Sigmoid colon (tissue), 7 donors: ENCODE data around the gene TERF2IP. TPM values are rescaled to one million over a fixed set of nuclear protein-coding genes. Genes with fewer than 3 reads are reported as not detected.

Experiments
- DNase-seq: peaks from one replicate; pipeline ENCODE4 v3.0.0-alpha.2; 2019
- H3K27ac ChIP-seq, 4 donors: fragments of 200-600 bp; sonication (generic); one replicate each; pipeline ENCODE4 v1.5.1; 2016 to 2019; ENCODE audit warnings: mild to moderate bottlenecking in 1 of 4
- H3K27me3 ChIP-seq, 3 donors: fragments of 200-600 bp; sonication (generic); one replicate each; pipeline ENCODE4 v1.5.1; 2019; ENCODE audit warnings: mild to moderate bottlenecking in 1 of 3
- H3K36me3 ChIP-seq, 4 donors: fragments of 200-600 bp; sonication (generic); one replicate each; pipeline ENCODE4 v1.5.1; 2016 to 2019
- H3K4me1 ChIP-seq, 4 donors: fragments of 200-600 bp; sonication (generic); one replicate each; pipeline ENCODE4 v1.5.1; 2017 to 2019
- H3K4me3 ChIP-seq, 4 donors: fragments of 200-600 bp; sonication (generic); one replicate each; pipeline ENCODE4 v1.5.1; 2017 to 2019; ENCODE audit warnings: mild to moderate bottlenecking in 2 of 4, moderate library complexity in 1 of 4
- H3K9me3 ChIP-seq, 4 donors: fragments of 200-600 bp in 3 of 4; sonication (generic) in 3 of 4; one replicate each; pipeline versions ENCODE4 v1.5.1 to v1.6.1; 2013 to 2019
- CTCF ChIP-seq, 4 experiments: fragments of 450-650 bp in 3 of 4; fragments of 200-600 bp in 1 of 4; IDR thresholded peaks; one replicate each; pipeline ENCODE4 v1.5.1; 2016 to 2019; ENCODE audit warnings: antibody characterized with exemption in 4 of 4, mild to moderate bottlenecking in 3 of 4, moderate library complexity in 2 of 4
- EP300 ChIP-seq, 4 donors: sonication (generic); formaldehyde crosslinking; IDR thresholded peaks; one replicate each; pipeline ENCODE4 v1.6.1; 2017; ENCODE audit warnings: antibody characterized with exemption in 4 of 4
- POLR2A ChIP-seq, 2 donors: fragments of 450-650 bp; IDR thresholded peaks; one replicate each; pipeline ENCODE4 v1.6.1; 2016; ENCODE audit warnings: antibody characterized with exemption in 2 of 2, mild to moderate bottlenecking in 2 of 2, moderate library complexity in 2 of 2
- POLR2AphosphoS5 ChIP-seq, 4 donors: sonication (generic); formaldehyde crosslinking; IDR thresholded peaks; one replicate each; pipeline ENCODE4 v1.6.1; 2017; ENCODE audit warnings: antibody characterized with exemption in 4 of 4
- WGBS, 2 donors: extraction: QIAGEN DNeasy Blood & Tissue Kit; methylation state at CpG; one replicate each; pipeline ENCODE4 v1.1.7; 2013; 5-methylcytosine and 5-hydroxymethylcytosine counted together
- intact Hi-C: fragments of 100-400 bp; cut with DNase I; formaldehyde crosslinking; loops from one replicate; pipeline ENCODE4 v1.15.1; 2023
- polyA plus RNA-seq, 3 donors: library from polyadenylated mRNA; stranded (reverse); fragments of 200-250 nt; gene quantifications; one replicate each; pipeline ENCODE4 v1.2.3, GENCODE V29; 2013
- total RNA-seq, 4 donors: library from RNA; depleted of rRNA; stranded (reverse); fragments of >200 nt; gene quantifications; one replicate each; pipeline ENCODE4 v1.1.0, GENCODE V29; 2016
- donor health status: healthy with polysubstance abuse.
- donor health status: Bipolar disorder and iron deficiency.
- donor health status: healthy.

The TERF2IP gene
- total and polyA plus RNA-seq, 7 donors, result 26.6 to 76.0 (median 49.0) TPM

GRCh38 chr16:75660321-75660720 is 12.7 kb downstream of the TERF2IP start:
- Histone ChIP-seq H3K36me3 (peaks cover 18 to 46% (median 21%) of the 10 kb centered on the region in 4 donors), H3K27ac (no peak overlapping the region), H3K27me3 (no peaks in the 10 kb centered on the region), H3K4me3 (no peak overlapping the region), H3K4me1 (no peaks in the 10 kb centered on the region), H3K9me3 (no peaks in the 10 kb centered on the region)
- WGBS, 2 donors, result 94 to 96% methylated on average over 6 of the region's 6 CpGs
- TF ChIP-seq POLR2AphosphoS5 (IDR thresholded peaks at IDR 0.05) (no peak), CTCF (IDR thresholded peaks at IDR 0.05) (no peak)
- no peak for DNase-seq
- intact Hi-C loops, result no loop called here

GRCh38 chr16:75660726-75661302 is 13.2 kb downstream of the TERF2IP start:
- no peak overlapping the region for H3K4me3 ChIP-seq
- H3K4me1 ChIP-seq, result no peaks in the 10 kb centered on the region
- intact Hi-C loops, result no loop called here
- TF ChIP-seq CTCF (IDR thresholded peaks at IDR 0.05), result no peak
- TF ChIP-seq POLR2A (IDR thresholded peaks at IDR 0.05), result no peak
- no peak for TF ChIP-seq POLR2AphosphoS5 (IDR thresholded peaks at IDR 0.05)
- no peak for TF ChIP-seq EP300 (IDR thresholded peaks at IDR 0.05)
- H3K36me3 ChIP-seq, result peaks cover 13 to 41% (median 16%) of the 10 kb centered on the region in 4 donors
- no peaks in the 10 kb centered on the region for H3K9me3 ChIP-seq
- WGBS, 2 donors, result 86 to 88% methylated on average over 4 of the region's 4 CpGs
- no peak for DNase-seq
- H3K27me3 ChIP-seq, result no peaks in the 10 kb centered on the region
- no peak overlapping the region for H3K27ac ChIP-seq

GRCh38 chr16:75667503-75667902 is 19.9 kb downstream of the TERF2IP start:
- Histone ChIP-seq H3K4me1 (no peaks in the 10 kb centered on the region), H3K27ac (no peak overlapping the region), H3K36me3 (no peaks in the 10 kb centered on the region), H3K4me3 (no peak overlapping the region), H3K27me3 (no peaks in the 10 kb centered on the region), H3K9me3 (no peaks in the 10 kb centered on the region)
- DNase-seq, result no peak
- intact Hi-C loops, result no loop called here
- TF ChIP-seq POLR2AphosphoS5 (IDR thresholded peaks at IDR 0.05), result no peak
- TF ChIP-seq EP300 (IDR thresholded peaks at IDR 0.05), result no peak
- TF ChIP-seq POLR2A (IDR thresholded peaks at IDR 0.05), result no peak
- no peak for TF ChIP-seq CTCF (IDR thresholded peaks at IDR 0.05)

GRCh38 chr16:75676909-75677308 is 29.3 kb downstream of the TERF2IP start, which contains the start of gene CPHXL2:
CPHXL2 (minus strand) TSS chr16:75677009; CDS start chr16:75676999, 10 bp downstream.
- intact Hi-C loops, result no loop called here

More at GRCh38 chr16:75676909-75677308, 29.3 kb downstream of the TERF2IP start, which contains the start of gene CPHXL2:
- H3K36me3 ChIP-seq, result no peaks in the 10 kb centered on the region
- WGBS, 2 donors, result 92 to 96% methylated on average over 4 of the region's 4 CpGs
- no peak for TF ChIP-seq CTCF (IDR thresholded peaks at IDR 0.05)
- no peak within 1 kb of the TSS for H3K27ac ChIP-seq
- DNase-seq, result no peak
- H3K27me3 ChIP-seq, result no peaks in the 10 kb centered on the region
- no peaks in the 10 kb centered on the region for H3K9me3 ChIP-seq
- H3K4me1 ChIP-seq, result no peaks in the 10 kb centered on the region
- no peak within 1 kb of the TSS for H3K4me3 ChIP-seq
